HFFc6 (cell line): Measurements from ENCODE around the gene SRCIN1. TPM values are rescaled to one million over a fixed set of nuclear protein-coding genes. Genes with fewer than 3 reads are reported as not detected.

ENCODE experiments used
- DNase-seq: peaks from one replicate; pipeline ENCODE4 v3.0.0-alpha.2; 2018
- H3K27ac Mint-ChIP-seq: 2 replicates; pipeline ENCODE4 v1.8.0; 2020; ENCODE audit warnings: mild to moderate bottlenecking, mixed read lengths
- H3K27me3 Mint-ChIP-seq: 2 replicates; pipeline ENCODE4 v1.8.0; 2021; ENCODE audit warnings: mild to moderate bottlenecking, moderate library complexity, mixed read lengths; ENCODE audit not compliant: insufficient read depth
- H3K36me3 Mint-ChIP-seq: 2 replicates; pipeline ENCODE4 v1.8.0; 2021; ENCODE audit warnings: low read depth, mixed read lengths
- H3K4me1 Mint-ChIP-seq: 2 replicates; pipeline ENCODE4 v1.8.0; 2020; ENCODE audit warnings: low read depth, mixed read lengths
- H3K4me3 Mint-ChIP-seq: 2 replicates; pipeline ENCODE4 v1.8.0; 2020; ENCODE audit warnings: mild to moderate bottlenecking, moderate library complexity, mixed read lengths
- H3K9me3 Mint-ChIP-seq: 2 replicates; pipeline ENCODE4 v1.8.0; 2020; ENCODE audit warnings: mild to moderate bottlenecking, mixed read lengths
- total RNA-seq, 6 experiments: library from RNA; stranded (reverse); fragmentation: NEBNext Ultra II Directional; extraction: Animal tissue kit (Norgen Biotek cat#: 25700); gene quantifications; 2 replicates in 1 of 6; 3 replicates in 5 of 6; pipeline ENCODE4 v1.2.3, GENCODE V29; 2021
- TF ChIP-seq, protein P1 (sequence below): fragments of 200-600 bp; sonication (generic); IDR thresholded peaks from 2 replicates; pipeline ENCODE4 v1.5.0; 2021; ENCODE audit warnings: antibody characterized with exemption, mild to moderate bottlenecking

The SRCIN1 gene
- total RNA-seq, 6 experiments from 2014 or later, result not detected

DNA sequence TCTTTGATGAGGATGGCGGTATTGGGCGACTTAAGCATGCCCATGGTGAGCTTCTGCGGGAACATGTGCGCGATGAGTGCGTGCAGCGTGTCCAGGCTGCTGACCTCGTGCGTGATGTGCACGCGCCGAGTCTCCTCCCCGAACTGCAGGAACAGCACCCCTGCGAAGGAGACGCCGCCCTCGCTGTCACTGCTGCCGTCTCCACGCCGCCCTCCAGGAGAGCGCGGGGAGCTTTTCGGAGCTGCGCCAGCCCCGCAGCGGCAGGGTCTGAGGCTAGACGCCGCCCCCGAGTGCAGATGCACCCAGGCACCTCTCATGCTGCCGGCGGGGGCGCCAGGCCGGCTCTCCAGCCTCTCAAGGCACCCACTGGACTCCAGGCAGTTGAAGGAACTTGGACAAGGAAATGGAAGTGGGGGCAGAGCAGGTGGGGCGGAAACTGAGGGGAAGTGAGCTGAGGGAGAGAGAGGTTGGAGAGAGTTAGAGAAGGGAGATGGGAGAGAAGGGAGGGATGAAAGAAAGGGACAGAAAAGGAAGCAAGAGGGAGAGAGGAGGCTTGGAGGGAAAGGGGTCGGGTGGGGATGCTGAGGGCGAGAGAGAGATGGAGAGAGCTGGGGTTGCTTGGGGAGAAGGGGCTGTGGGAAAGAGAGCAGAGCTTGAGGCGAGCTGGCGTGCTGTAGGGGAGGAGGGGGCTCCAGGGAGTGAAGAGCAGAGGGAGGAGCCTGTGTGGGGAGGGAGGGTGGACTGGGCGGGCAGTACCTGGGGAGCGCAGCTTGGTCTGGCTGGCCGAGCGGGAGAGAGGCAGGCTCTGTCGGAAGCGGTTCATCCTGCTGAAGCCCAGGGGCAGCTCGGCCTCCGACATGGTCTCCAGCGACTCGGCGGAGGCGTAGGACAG lies 42.1 kb downstream of the SRCIN1 start:
- TF ChIP-seq, protein P1, sequence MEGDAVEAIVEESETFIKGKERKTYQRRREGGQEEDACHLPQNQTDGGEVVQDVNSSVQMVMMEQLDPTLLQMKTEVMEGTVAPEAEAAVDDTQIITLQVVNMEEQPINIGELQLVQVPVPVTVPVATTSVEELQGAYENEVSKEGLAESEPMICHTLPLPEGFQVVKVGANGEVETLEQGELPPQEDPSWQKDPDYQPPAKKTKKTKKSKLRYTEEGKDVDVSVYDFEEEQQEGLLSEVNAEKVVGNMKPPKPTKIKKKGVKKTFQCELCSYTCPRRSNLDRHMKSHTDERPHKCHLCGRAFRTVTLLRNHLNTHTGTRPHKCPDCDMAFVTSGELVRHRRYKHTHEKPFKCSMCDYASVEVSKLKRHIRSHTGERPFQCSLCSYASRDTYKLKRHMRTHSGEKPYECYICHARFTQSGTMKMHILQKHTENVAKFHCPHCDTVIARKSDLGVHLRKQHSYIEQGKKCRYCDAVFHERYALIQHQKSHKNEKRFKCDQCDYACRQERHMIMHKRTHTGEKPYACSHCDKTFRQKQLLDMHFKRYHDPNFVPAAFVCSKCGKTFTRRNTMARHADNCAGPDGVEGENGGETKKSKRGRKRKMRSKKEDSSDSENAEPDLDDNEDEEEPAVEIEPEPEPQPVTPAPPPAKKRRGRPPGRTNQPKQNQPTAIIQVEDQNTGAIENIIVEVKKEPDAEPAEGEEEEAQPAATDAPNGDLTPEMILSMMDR, result no peak
- H3K4me1 Mint-ChIP-seq, result no peaks in the 10 kb centered on the region
- H3K36me3 Mint-ChIP-seq, result no peaks in the 10 kb centered on the region
- H3K4me3 Mint-ChIP-seq, result no peak overlapping the region
- peaks cover 58% of the 10 kb centered on the region for H3K27me3 Mint-ChIP-seq
- H3K27ac Mint-ChIP-seq, result no peak overlapping the region
- no peak for DNase-seq
- H3K9me3 Mint-ChIP-seq, result no peaks in the 10 kb centered on the region

DNA sequence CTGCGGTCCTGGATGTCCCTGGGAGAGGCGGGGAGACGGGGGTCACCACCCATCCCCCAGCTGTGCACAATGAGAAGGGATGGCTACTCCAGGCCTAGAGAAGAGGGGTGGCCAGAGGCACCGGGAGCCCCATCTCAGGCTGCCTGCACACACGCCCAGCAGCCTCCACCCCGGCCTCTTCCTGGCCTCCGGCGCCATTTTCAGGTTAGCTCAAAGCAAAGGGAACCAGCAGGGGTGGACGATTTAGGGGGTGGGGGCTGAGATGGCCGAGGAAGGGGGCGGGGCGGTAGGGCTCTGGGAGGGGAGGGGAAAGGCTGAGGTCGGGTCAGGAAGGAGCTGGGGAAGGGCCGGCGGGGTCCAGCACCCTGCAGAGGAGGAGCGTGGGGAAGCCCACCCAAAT lies 42.8 kb downstream of the SRCIN1 start:
- H3K27me3 Mint-ChIP-seq, result peaks cover 51% of the 10 kb centered on the region
- no peak for DNase-seq
- no peaks in the 10 kb centered on the region for H3K9me3 Mint-ChIP-seq
- H3K36me3 Mint-ChIP-seq, result no peaks in the 10 kb centered on the region
- no peak overlapping the region for H3K4me3 Mint-ChIP-seq
- peaks cover under 1% of the 10 kb centered on the region; the same call in 1 of the 2 replicates for H3K4me1 Mint-ChIP-seq
- no peak overlapping the region for H3K27ac Mint-ChIP-seq
- TF ChIP-seq, protein P1, result no peak

DNA sequence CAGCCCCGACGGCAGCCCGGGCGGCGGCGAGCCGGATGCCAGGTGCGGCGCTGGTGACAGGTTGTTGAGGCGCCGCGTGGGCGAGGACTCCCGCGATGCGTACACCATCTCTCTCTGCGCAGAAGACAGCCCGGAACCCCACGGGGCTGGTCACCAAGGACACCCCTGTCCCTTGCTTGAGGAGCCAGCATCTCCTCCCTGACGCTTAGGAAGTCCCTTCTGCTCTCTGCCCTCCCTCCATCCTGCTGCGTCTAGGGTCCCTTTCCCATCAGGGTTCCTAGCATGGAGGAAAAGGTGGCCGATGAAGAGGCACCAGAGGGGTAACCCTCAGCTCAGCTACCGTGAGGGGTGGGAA lies 43.6 kb downstream of the SRCIN1 start:
- H3K27ac Mint-ChIP-seq, result no peak overlapping the region
- peaks cover 43% of the 10 kb centered on the region for H3K27me3 Mint-ChIP-seq
- no peak for DNase-seq
- H3K36me3 Mint-ChIP-seq, result no peaks in the 10 kb centered on the region
- no peaks in the 10 kb centered on the region for H3K9me3 Mint-ChIP-seq
- no peak overlapping the region for H3K4me3 Mint-ChIP-seq
- H3K4me1 Mint-ChIP-seq, result peaks cover 6% of the 10 kb centered on the region; the same call in 1 of the 2 replicates
- TF ChIP-seq, protein P1, result no peak

DNA sequence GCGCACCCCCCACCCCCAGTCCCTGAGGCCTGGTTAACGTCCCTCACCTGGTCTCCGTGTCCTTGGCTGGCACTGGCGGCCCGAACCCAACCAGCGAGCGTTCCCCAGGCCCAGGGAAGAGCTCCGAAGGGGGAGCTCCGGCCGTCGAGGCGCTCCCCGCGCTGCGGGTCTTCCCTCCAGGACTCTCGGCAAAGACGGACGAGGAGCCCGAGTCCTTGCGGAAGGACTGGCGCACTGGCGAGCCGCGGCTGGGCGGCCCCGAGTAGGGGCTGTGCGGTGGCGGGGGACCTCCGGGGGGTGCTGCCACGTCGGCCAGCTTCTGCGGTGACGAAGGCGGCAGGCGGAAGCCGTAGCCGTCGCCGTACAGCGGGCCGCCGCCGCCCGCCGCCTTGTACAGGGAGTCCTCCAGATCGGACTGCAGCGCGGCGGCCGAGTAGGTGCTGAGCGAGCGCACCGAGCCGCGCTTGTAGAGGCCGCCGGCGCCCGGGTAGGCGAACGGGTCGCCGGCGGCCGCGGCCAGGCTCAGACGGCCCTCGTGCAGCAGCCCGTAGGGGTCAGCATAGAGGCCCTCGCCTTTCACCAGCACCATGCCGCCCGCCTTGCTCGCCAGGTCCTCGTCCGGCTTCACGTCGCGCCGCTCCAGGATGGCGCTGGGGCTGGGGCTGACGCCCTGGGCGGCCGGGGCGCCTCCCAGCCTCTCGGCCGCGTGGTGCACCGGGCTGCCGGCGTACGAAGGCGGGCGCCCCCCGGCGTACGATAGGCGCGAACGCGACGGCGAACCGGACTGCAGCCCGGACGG lies 44.1 kb downstream of the SRCIN1 start:
- Mint-ChIP-seq H3K9me3 (no peaks in the 10 kb centered on the region), H3K27ac (no peak overlapping the region), H3K4me3 (no peak overlapping the region), H3K4me1 (peaks cover 6% of the 10 kb centered on the region; the same call in 1 of the 2 replicates), H3K36me3 (no peaks in the 10 kb centered on the region), H3K27me3 (peaks cover 38% of the 10 kb centered on the region)
- TF ChIP-seq, protein P1, result no peak
- DNase-seq, result no peak

DNA sequence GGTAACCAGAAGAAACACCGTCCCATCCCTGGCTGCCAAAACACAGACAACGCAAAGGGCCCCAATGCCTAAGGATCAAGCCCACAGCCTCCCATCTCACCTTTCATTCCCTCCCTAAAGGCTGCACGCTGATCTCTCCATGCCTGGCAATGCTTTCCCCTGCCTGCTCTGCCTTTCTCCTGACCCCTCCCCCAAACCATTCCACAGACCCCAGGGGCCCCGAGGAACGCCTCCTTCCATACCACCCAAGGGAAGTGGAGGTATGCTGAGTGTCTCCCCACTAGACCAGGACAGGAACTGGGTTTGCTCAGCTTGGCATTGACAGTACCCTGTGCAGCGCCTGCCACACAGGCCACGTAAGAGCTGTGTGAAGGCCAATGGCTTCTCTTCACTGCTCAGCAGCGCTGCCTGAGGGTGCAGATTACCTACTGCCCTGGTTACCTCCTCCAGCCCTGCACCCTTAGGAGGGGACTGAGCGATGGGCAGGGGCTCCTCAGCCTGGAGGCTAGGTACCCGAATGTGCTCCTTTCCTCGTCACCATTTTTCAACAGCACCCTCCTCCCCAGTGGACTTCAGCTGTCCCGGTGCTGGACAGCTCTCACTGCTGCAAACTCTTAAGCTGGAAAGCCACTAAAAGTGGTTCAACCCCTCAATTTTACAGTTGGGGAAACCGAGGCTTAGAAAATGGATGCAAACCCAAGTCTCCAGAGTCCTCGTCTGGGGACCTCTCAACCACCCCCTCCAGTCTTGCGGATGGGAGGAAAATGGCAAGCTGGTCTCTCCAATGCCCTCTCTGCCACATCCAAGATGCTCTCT lies 45.0 kb downstream of the SRCIN1 start:
- Mint-ChIP-seq H3K9me3 (no peaks in the 10 kb centered on the region), H3K4me3 (no peak overlapping the region), H3K27me3 (peaks cover 29% of the 10 kb centered on the region), H3K4me1 (peaks cover 6% of the 10 kb centered on the region; the same call in 1 of the 2 replicates), H3K36me3 (no peaks in the 10 kb centered on the region), H3K27ac (no peak overlapping the region)
- DNase-seq, result no peak
- TF ChIP-seq, protein P1, result no peak
